ENCODE results near the gene TMEM214. TPM values are rescaled to one million over a fixed set of nuclear protein-coding genes. Genes with fewer than 3 reads are reported as not detected.

Gene TMEM214
- polyA plus RNA-seq, 1 experiment, result 235 TPM

GRCh38 chr2:27021253-27022049 is 11.3 kb upstream of the TMEM214 start:
- peaks cover 13% of the 10 kb centered on the region for H3K36me3 ChIP-seq (ENCODE audit: control insufficient read depth, insufficient read depth, low read length)
- CTCF ChIA-PET, result interaction anchor here (2.7 kb wide), 1 partner anchor 60 kb away, joined by 10 read pairs; no protein-coding TSS in a partner anchor
- no peaks in the 10 kb centered on the region for H3K27me3 ChIP-seq (ENCODE audit: control insufficient read depth, insufficient read depth, low read length)
- POLR2A ChIA-PET, result interaction anchor here (0.5 to 0.7 kb wide), 2 partner anchors 62 to 250 kb away, joined by 3 to 4 read pairs; no protein-coding TSS in a partner anchor
- no peak overlapping the region for H3K4me3 ChIP-seq (ENCODE audit: low read depth, low read length)
- TF ChIP-seq, protein P1, sequence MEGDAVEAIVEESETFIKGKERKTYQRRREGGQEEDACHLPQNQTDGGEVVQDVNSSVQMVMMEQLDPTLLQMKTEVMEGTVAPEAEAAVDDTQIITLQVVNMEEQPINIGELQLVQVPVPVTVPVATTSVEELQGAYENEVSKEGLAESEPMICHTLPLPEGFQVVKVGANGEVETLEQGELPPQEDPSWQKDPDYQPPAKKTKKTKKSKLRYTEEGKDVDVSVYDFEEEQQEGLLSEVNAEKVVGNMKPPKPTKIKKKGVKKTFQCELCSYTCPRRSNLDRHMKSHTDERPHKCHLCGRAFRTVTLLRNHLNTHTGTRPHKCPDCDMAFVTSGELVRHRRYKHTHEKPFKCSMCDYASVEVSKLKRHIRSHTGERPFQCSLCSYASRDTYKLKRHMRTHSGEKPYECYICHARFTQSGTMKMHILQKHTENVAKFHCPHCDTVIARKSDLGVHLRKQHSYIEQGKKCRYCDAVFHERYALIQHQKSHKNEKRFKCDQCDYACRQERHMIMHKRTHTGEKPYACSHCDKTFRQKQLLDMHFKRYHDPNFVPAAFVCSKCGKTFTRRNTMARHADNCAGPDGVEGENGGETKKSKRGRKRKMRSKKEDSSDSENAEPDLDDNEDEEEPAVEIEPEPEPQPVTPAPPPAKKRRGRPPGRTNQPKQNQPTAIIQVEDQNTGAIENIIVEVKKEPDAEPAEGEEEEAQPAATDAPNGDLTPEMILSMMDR (IDR thresholded peaks at IDR 0.05; ENCODE audit: insufficient read depth, low read depth, low read length), result no peak
- no peak for DNase-seq (ENCODE audit: low read depth)

DNA sequence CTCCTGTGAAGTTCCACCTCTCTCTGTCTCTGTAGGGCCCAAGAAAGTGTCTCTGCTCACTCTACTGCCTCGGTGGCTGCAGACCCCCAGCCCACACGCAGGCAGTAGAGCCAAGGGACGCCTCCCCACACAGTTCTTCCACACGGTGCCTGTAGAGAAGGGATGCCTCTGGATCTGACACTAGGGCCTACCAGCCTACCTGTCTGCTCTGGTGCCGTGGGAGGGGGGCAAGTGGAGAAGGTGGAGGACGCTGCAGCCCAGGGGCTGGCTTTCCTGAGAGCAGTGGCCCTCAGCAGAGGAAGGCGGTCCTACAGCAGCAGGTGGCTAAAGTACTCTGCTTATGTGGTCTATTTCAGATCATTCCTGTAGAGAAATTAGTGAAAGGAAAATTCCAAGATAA is 9.0 kb upstream of the TMEM214 start:
- TF ChIP-seq, protein P1 (IDR thresholded peaks at IDR 0.05; ENCODE audit: insufficient read depth, low read depth, low read length), result no peak
- DNase-seq (ENCODE audit: low read depth), result no peak
- POLR2A ChIA-PET, result no interaction called here
- Histone ChIP-seq H3K27me3 (ENCODE audit: control insufficient read depth, insufficient read depth, low read length) (no peaks in the 10 kb centered on the region), H3K4me3 (ENCODE audit: low read depth, low read length) (no peak overlapping the region), H3K36me3 (ENCODE audit: control insufficient read depth, insufficient read depth, low read length) (peaks cover 13% of the 10 kb centered on the region)
- CTCF ChIA-PET, result interaction anchor here (1.6 to 2.7 kb wide), 2 partner anchors 62 to 177 kb away, joined by 3 to 10 read pairs; no protein-coding TSS in a partner anchor

GRCh38 chr2:27024188-27024587 is 8.6 kb upstream of the TMEM214 start:
- ChIA-PET CTCF (interaction anchor here (0.5 to 2.1 kb wide), 2 partner anchors 61 to 1318 kb away, joined by 3 to 7 read pairs; no protein-coding TSS in a partner anchor), POLR2A (no interaction called here)
- Histone ChIP-seq H3K27me3 (ENCODE audit: control insufficient read depth, insufficient read depth, low read length) (no peaks in the 10 kb centered on the region), H3K4me3 (ENCODE audit: low read depth, low read length) (no peak overlapping the region), H3K36me3 (ENCODE audit: control insufficient read depth, insufficient read depth, low read length) (peaks cover 13% of the 10 kb centered on the region)
- DNase-seq (ENCODE audit: low read depth), result no peak
- TF ChIP-seq, protein P1 (IDR thresholded peaks at IDR 0.05; ENCODE audit: insufficient read depth, low read depth, low read length), result 0 out of 2 replicates have a peak, but pooled peaks have one; percentile 4

DNA sequence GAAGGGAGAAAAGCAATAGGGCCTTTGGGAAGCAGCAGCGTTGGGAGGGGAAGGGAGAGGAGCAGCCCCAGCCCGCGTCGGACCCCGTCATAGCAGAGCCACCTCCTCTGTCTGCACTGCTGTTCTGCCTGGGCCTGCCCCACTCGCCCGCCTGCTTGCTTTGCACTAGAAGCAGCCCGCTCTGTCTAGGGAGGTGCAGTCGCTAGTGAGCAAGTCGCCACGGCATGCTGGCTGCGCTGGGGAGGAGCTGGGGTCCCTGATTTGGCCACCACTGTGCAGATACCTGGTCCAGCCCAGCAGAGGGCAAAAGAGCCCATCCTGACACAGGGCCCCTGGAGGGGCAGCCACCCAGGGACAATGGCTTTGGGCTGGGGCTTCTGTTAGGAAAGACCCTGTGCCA is 8.0 kb upstream of the TMEM214 start:
- TF ChIP-seq, protein P1 (IDR thresholded peaks at IDR 0.05; ENCODE audit: insufficient read depth, low read depth, low read length), result no peak
- Histone ChIP-seq H3K27me3 (ENCODE audit: control insufficient read depth, insufficient read depth, low read length) (no peaks in the 10 kb centered on the region), H3K36me3 (ENCODE audit: control insufficient read depth, insufficient read depth, low read length) (peaks cover 13% of the 10 kb centered on the region), H3K4me3 (ENCODE audit: low read depth, low read length) (no peak overlapping the region)
- ChIA-PET CTCF (interaction anchor here (0.7 to 2.1 kb wide), 4 partner anchors 47 to 179 kb away, joined by 3 to 7 read pairs (median 4); no protein-coding TSS in a partner anchor), POLR2A (no interaction called here)
- DNase-seq (ENCODE audit: low read depth), result no peak

- H3K36me3 ChIP-seq (ENCODE audit: control insufficient read depth, insufficient read depth, low read length), result peaks cover 13% of the 10 kb centered on the region
- ChIA-PET CTCF (interaction anchor here (0.7 to 2.1 kb wide), 4 partner anchors 48 to 179 kb away, joined by 3 to 7 read pairs (median 4); no protein-coding TSS in a partner anchor), POLR2A (no interaction called here)
- no peak overlapping the region for H3K4me3 ChIP-seq (ENCODE audit: low read depth, low read length)
- H3K27me3 ChIP-seq (ENCODE audit: control insufficient read depth, insufficient read depth, low read length), result no peaks in the 10 kb centered on the region
- no peak for DNase-seq (ENCODE audit: low read depth)
- TF ChIP-seq, protein P1 (IDR thresholded peaks at IDR 0.05; ENCODE audit: insufficient read depth, low read depth, low read length), result no peak
Measured at GRCh38 chr2:27025281-27025800, 7.4 kb upstream of the TMEM214 start.

Data from BJ (cell line).